IMR-90 (cell line): ENCODE measurements around the gene SCARB1.

Source experiments
- BHLHE40 ChIP-seq: fragments of 150-350 bp; IDR thresholded peaks from 2 replicates; pipeline ENCODE4 v1.6.1; 2016; ENCODE audit warnings: mild to moderate bottlenecking, low read depth, low read length
- CHD1 ChIP-seq: IDR thresholded peaks from 2 replicates; pipeline ENCODE4 v1.6.1; 2012; ENCODE audit warnings: low read depth, low read length, improper control_type of control experiment
- FOS ChIP-seq: fragments of 150-350 bp; IDR thresholded peaks from 2 replicates; pipeline ENCODE4 v1.6.1; 2016; ENCODE audit warnings: low read depth, low read length
- MAZ ChIP-seq: IDR thresholded peaks from 2 replicates; pipeline ENCODE4 v1.6.1; 2012; ENCODE audit warnings: low read depth, mild to moderate bottlenecking, low read length, improper control_type of control experiment, moderate library complexity, borderline replicate concordance
- MXI1 ChIP-seq: IDR thresholded peaks from 2 replicates; pipeline ENCODE4 v1.6.1; 2012; ENCODE audit warnings: low read depth, mild to moderate bottlenecking, low read length, moderate library complexity, borderline replicate concordance
- POLR2A ChIP-seq: IDR thresholded peaks from 2 replicates; pipeline ENCODE4 v1.6.1; 2012; ENCODE audit warnings: mild to moderate bottlenecking, low read depth, low read length
- RAD21 ChIP-seq: IDR thresholded peaks from 2 replicates; pipeline ENCODE4 v1.6.1; 2012; ENCODE audit warnings: low read length, improper control_type of control experiment
- RFX5 ChIP-seq: IDR thresholded peaks from 2 replicates; pipeline ENCODE4 v1.8.0; 2012; ENCODE audit warnings: low read depth, mild to moderate bottlenecking, low read length, moderate library complexity
- SMC3 ChIP-seq: fragments of 150-350 bp; IDR thresholded peaks from 2 replicates; pipeline ENCODE4 v1.6.1; 2016; ENCODE audit warnings: low read depth, mild to moderate bottlenecking, antibody characterized with exemption, low read length, moderate library complexity
- TF ChIP-seq, protein P1 (sequence below): conservative IDR thresholded peaks from 2 replicates; pipeline ENCODE4 v1.5.1; 2012; ENCODE audit warnings: mild to moderate bottlenecking, low read depth, low read length, improper control_type of control experiment
- TF ChIP-seq, protein P2 (sequence below): fragments of 150-350 bp; IDR thresholded peaks from 2 replicates; pipeline ENCODE4 v1.6.1; 2016; ENCODE audit warnings: low read depth, mild to moderate bottlenecking, low read length, moderate library complexity, borderline replicate concordance
- TF ChIP-seq, protein P3 (sequence below): fragments of 150-350 bp; IDR thresholded peaks from 2 replicates; pipeline ENCODE4 v1.6.1; 2017; ENCODE audit warnings: mild to moderate bottlenecking, antibody characterized with exemption, low read length, low read depth

DNA sequence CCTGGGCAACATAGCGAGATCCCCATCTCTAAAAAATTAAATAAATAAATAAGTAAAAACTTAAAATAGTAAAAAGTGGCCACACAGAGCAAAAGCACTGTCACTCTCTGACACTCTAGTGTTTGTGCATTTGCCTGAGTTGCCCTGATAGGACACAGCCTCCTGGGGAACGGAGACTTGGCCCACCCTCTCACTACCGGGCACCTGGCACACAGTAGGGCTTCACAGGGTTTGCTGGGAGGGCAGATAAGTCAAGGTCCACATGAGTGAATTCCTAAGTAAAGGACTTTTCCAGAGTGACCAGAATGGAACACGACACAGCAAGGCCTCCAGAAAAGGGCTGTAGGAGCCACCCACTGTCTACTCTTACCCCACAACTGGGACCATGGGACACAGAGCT lies 54.3 kb downstream of the SCARB1 start:
- TF ChIP-seq, protein P1, sequence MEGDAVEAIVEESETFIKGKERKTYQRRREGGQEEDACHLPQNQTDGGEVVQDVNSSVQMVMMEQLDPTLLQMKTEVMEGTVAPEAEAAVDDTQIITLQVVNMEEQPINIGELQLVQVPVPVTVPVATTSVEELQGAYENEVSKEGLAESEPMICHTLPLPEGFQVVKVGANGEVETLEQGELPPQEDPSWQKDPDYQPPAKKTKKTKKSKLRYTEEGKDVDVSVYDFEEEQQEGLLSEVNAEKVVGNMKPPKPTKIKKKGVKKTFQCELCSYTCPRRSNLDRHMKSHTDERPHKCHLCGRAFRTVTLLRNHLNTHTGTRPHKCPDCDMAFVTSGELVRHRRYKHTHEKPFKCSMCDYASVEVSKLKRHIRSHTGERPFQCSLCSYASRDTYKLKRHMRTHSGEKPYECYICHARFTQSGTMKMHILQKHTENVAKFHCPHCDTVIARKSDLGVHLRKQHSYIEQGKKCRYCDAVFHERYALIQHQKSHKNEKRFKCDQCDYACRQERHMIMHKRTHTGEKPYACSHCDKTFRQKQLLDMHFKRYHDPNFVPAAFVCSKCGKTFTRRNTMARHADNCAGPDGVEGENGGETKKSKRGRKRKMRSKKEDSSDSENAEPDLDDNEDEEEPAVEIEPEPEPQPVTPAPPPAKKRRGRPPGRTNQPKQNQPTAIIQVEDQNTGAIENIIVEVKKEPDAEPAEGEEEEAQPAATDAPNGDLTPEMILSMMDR = no peak
- TF ChIP-seq POLR2A (no peak), RAD21 (no peak), CHD1 (no peak), SMC3 (no peak), MXI1 (no peak), MAZ (no peak), BHLHE40 (no peak), RFX5 (no peak), FOS (no peak)
- TF ChIP-seq, protein P2, sequence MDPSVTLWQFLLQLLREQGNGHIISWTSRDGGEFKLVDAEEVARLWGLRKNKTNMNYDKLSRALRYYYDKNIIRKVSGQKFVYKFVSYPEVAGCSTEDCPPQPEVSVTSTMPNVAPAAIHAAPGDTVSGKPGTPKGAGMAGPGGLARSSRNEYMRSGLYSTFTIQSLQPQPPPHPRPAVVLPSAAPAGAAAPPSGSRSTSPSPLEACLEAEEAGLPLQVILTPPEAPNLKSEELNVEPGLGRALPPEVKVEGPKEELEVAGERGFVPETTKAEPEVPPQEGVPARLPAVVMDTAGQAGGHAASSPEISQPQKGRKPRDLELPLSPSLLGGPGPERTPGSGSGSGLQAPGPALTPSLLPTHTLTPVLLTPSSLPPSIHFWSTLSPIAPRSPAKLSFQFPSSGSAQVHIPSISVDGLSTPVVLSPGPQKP = no peak
- TF ChIP-seq, protein P3, sequence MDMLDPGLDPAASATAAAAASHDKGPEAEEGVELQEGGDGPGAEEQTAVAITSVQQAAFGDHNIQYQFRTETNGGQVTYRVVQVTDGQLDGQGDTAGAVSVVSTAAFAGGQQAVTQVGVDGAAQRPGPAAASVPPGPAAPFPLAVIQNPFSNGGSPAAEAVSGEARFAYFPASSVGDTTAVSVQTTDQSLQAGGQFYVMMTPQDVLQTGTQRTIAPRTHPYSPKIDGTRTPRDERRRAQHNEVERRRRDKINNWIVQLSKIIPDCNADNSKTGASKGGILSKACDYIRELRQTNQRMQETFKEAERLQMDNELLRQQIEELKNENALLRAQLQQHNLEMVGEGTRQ = no peak
